Spinal cord (tissue), 10 donors: ENCODE results near the gene SELENOV. TPM values are rescaled to one million over a fixed set of nuclear protein-coding genes. Genes with fewer than 3 reads are reported as not detected.

Experiments
- DNase-seq, 6 donors: peaks; one replicate each; pipeline versions ENCODE4 v3.0.0 to v3.0.0-alpha.2; 2013 to 2015; ENCODE audit warnings: low spot score in 6 of 6, low read depth in 4 of 6
- H3K27ac ChIP-seq: one replicate; pipeline ENCODE4 v1.5.1; 2013; ENCODE audit warnings: low read depth, low read length, control low read depth
- H3K27me3 ChIP-seq: one replicate; pipeline ENCODE4 v1.6.1; 2013; ENCODE audit warnings: low read length; ENCODE audit not compliant: control insufficient read depth, insufficient read depth
- H3K36me3 ChIP-seq: one replicate; pipeline ENCODE4 v1.6.1; 2013; ENCODE audit warnings: low read length; ENCODE audit not compliant: control insufficient read depth, insufficient read depth
- H3K4me1 ChIP-seq: one replicate; pipeline ENCODE4 v1.6.1; 2013; ENCODE audit warnings: low read length; ENCODE audit not compliant: control insufficient read depth, insufficient read depth
- H3K4me3 ChIP-seq: one replicate; pipeline ENCODE4 v1.5.1; 2013; ENCODE audit warnings: low read depth, low read length, control low read depth
- H3K9me3 ChIP-seq: one replicate; pipeline ENCODE4 v1.6.1; 2013; ENCODE audit warnings: low read length; ENCODE audit not compliant: control insufficient read depth, insufficient read depth
- WGBS: methylation state at CpG from one replicate; pipeline ENCODE4 v1.1.5; 2013; ENCODE audit warnings: missing lambda C conversion rate; ENCODE audit not compliant: insufficient coverage; 5-methylcytosine and 5-hydroxymethylcytosine counted together
- long read RNA-seq, 4 donors: transcript quantifications; one replicate each; lab custom pipeline, GENCODE V29; 2026
- polyA plus RNA-seq, 2 donors: library from polyadenylated mRNA; unstranded; fragments of 120-200 nt; gene quantifications; one replicate each; pipeline ENCODE4 v1.2.1, GENCODE V29; 2013; ENCODE audit not compliant: insufficient read length in 2 of 2
- total RNA-seq, 2 donors: library from RNA; depleted of rRNA in 1 of 2; stranded (reverse); fragments of 120-200 nt in 1 of 2; fragments of >200 nt in 1 of 2; gene quantifications; one replicate each; pipeline versions ENCODE4 v1.2.3 to v1.2.4, GENCODE V29; 2013 to 2014
- donor health status: healthy.

The SELENOV gene
- total RNA-seq (1 to 10 TPM in 1 of 2 donors, not detected in 1; 1.7 TPM), polyA plus RNA-seq (under 1 TPM; 0.54 to 0.77 TPM)
- long read RNA-seq, donor 1, result 0 reads
- long read RNA-seq, donor 2, result 0 reads
- long read RNA-seq, donor 3, result 0 reads
- long read RNA-seq, donor 4, result 0 reads

- H3K9me3 ChIP-seq, result no peaks in the 10 kb centered on the region
- peaks cover 17% of the 10 kb centered on the region for H3K4me1 ChIP-seq
- no peak within 1 kb of the TSS for H3K27ac ChIP-seq
- H3K27me3 ChIP-seq, result peaks cover 34% of the 10 kb centered on the region
- under 1% methylated on average over 56 of the region's 56 CpGs for WGBS
- H3K4me3 ChIP-seq, result peak within 1 kb of the TSS; percentile 53
- peak in 2 of 6 donors; percentile 35 to 55 for DNase-seq
- H3K36me3 ChIP-seq, result peaks cover 2% of the 10 kb centered on the region
These were observed at the start of gene SELENOV for GRCh38 chr19:39514840-39515550. Gene SELENOV (plus strand): TSS chr19:39515139. CDS start chr19:39515213, 74 bp downstream.

- no peak for DNase-seq
- peaks cover 81% of the 10 kb centered on the region for H3K36me3 ChIP-seq
- H3K27ac ChIP-seq, result no peak overlapping the region
- WGBS, result 98% methylated on average over 8 of the region's 18 CpGs
- no peaks in the 10 kb centered on the region for H3K27me3 ChIP-seq
- H3K4me1 ChIP-seq, result no peaks in the 10 kb centered on the region
- no peak overlapping the region for H3K4me3 ChIP-seq
- H3K9me3 ChIP-seq, result no peaks in the 10 kb centered on the region
These were observed 48.8 kb upstream of the SELENOV start for GRCh38 chr19:39465956-39466747.

GRCh38 chr19:39467941-39468340 is 47.0 kb upstream of the SELENOV start:
- 94% methylated on average over 7 of the region's 7 CpGs for WGBS
- no peaks in the 10 kb centered on the region for H3K4me1 ChIP-seq
- DNase-seq, result no peak
- no peaks in the 10 kb centered on the region for H3K9me3 ChIP-seq
- no peak overlapping the region for H3K4me3 ChIP-seq
- H3K27me3 ChIP-seq, result no peaks in the 10 kb centered on the region
- no peak overlapping the region for H3K27ac ChIP-seq
- H3K36me3 ChIP-seq, result peaks cover 91% of the 10 kb centered on the region

- H3K9me3 ChIP-seq, result no peaks in the 10 kb centered on the region
- no peaks in the 10 kb centered on the region for H3K27me3 ChIP-seq
- no peak for DNase-seq
- H3K36me3 ChIP-seq, result peaks cover 99% of the 10 kb centered on the region
- WGBS, result 93% methylated on average over 8 of the region's 11 CpGs
- H3K4me1 ChIP-seq, result no peaks in the 10 kb centered on the region
- H3K27ac ChIP-seq, result no peak overlapping the region
- no peak overlapping the region for H3K4me3 ChIP-seq
These were observed 45.9 kb upstream of the SELENOV start for GRCh38 chr19:39469036-39469435.

- DNase-seq, result no peak
- H3K27me3 ChIP-seq, result no peaks in the 10 kb centered on the region
- H3K27ac ChIP-seq, result no peak overlapping the region
- no peaks in the 10 kb centered on the region for H3K4me1 ChIP-seq
- WGBS, result 90% methylated on average over 6 of the region's 6 CpGs
- no peak overlapping the region for H3K4me3 ChIP-seq
- H3K36me3 ChIP-seq, result peaks cover 99% of the 10 kb centered on the region
- no peaks in the 10 kb centered on the region for H3K9me3 ChIP-seq
These were observed 45.4 kb upstream of the SELENOV start for GRCh38 chr19:39469567-39469966.

GRCh38 chr19:39470724-39471339 is 44.1 kb upstream of the SELENOV start:
- Histone ChIP-seq H3K9me3 (no peaks in the 10 kb centered on the region), H3K27ac (no peak overlapping the region), H3K27me3 (no peaks in the 10 kb centered on the region), H3K36me3 (peaks cover 99% of the 10 kb centered on the region), H3K4me3 (no peak overlapping the region), H3K4me1 (no peaks in the 10 kb centered on the region)
- no peak for DNase-seq
- WGBS, result 81% methylated on average over 7 of the region's 7 CpGs

GRCh38 chr19:39471756-39472536 is 43.0 kb upstream of the SELENOV start:
- no peak for DNase-seq
- Histone ChIP-seq H3K36me3 (peaks cover 96% of the 10 kb centered on the region), H3K27ac (no peak overlapping the region), H3K27me3 (no peaks in the 10 kb centered on the region), H3K9me3 (no peaks in the 10 kb centered on the region), H3K4me1 (no peaks in the 10 kb centered on the region), H3K4me3 (no peak overlapping the region)
- WGBS, result 100% methylated on average over 6 of the region's 8 CpGs

GRCh38 chr19:39472746-39473442 is 42.0 kb upstream of the SELENOV start:
- DNase-seq, result no peak
- Histone ChIP-seq H3K4me1 (no peaks in the 10 kb centered on the region), H3K4me3 (no peak overlapping the region), H3K9me3 (no peaks in the 10 kb centered on the region), H3K36me3 (peaks cover 91% of the 10 kb centered on the region), H3K27ac (no peak overlapping the region), H3K27me3 (no peaks in the 10 kb centered on the region)
- 95% methylated on average over 24 of the region's 32 CpGs for WGBS
